Endothelial cell of hepatic sinusoid (primary cell): ENCODE measurements around the gene TULP4.

ENCODE experiments used
- in situ Hi-C: cut with HindIII; loops from 2 replicates; pipeline ENCODE4 v1.10.0; 2017; ENCODE audit warnings: low sequenced_read_pairs

TULP4 gene

DNA sequence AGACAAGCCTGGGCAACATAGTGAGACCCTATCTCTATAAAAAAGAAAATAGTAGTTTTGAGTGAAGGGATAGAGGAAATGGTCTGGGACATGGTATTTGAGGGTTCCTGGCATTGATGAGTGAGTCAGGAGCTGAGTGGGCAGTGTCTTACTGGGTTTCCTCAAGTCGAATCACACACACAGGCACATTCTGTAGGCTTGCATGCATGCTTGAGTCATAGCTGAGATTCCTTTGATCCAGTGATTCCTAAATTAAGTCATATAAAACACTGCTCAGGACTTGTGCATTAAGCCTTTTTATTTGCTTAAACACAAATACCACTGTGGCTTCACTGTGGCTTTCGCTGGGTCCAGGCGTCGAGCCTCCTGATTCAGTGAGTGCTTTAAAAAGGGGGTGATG lies 175.8 kb downstream of the TULP4 start:
- in situ Hi-C loops: no loop called here

DNA sequence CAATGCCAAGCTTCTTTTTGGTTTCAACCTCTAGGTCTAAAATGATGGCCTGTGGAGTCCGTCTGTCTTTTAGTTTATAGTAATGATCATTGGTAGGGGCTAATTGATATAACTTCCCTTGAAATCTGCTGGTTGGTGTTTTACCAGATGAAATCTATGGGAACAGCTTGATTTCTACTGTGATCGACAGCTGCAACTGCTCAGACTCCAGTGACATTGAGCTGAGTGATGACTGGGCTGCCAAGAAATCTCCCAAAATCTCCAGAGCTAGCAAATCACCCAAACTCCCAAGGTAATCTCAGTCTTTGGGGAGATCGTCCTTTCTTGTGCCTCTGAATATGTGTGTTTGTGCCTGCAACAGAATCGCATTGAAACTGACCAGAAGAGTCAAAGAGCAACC lies 177.2 kb downstream of the TULP4 start:
- in situ Hi-C loops: no loop called here

DNA sequence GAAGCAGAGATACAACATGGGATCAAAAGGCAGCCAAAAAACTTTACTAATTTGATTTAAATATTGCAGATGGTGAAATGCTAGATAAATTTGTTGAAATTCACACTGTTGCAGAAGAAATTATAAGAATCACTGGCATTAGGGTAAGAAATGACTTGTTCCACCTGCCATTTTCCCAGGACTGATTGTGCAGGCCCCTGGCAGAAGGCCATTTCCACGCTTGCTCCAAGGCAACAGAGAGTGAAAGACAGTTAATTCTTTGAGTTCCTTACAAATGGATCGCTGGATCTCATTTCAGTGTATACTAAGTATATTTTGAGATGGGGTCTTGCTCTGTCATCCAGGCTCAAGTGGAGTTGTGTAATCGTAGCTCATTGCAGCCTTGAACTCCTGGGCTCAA lies 180.6 kb downstream of the TULP4 start:
- in situ Hi-C loops: no loop called here

DNA sequence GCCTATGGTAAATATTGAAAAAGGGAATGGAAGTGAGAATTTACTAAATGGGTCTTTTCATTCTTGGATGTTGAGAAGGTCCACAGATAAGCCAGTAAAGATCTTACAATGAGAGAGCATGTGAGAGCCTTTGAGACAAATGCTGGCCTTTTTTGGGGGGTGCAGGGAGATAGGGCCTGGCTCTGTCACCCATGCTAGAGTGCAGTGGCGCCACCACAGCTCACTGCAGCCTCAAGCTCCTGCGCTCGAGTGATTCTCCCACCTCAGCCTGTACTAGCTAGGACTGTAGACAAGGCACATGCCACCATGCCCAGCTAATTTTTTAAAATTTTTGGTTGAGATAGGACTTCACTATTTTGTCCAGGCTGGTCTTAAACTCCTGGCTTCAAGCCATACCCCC lies 184.4 kb downstream of the TULP4 start:
- in situ Hi-C loops: no loop called here

DNA sequence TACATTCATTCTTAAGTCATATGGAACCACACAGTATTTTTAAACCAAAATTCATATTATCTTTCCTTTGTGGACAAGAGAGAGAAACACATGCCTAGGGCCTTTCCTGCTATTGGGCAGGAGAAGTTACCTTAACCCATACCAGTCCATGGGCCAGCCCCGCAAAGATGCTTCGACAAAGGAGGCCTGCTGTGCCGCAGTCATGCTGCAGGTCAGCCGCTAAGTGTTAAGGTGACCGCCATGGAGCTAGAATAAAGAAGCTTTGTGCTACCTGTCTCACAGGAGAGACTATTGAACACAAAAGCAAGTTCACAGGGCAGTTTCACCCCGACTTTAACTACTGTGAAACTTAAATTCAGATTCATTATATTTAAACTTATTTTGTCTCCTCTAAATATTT lies 185.4 kb downstream of the TULP4 start:
- in situ Hi-C loops: no loop called here

DNA sequence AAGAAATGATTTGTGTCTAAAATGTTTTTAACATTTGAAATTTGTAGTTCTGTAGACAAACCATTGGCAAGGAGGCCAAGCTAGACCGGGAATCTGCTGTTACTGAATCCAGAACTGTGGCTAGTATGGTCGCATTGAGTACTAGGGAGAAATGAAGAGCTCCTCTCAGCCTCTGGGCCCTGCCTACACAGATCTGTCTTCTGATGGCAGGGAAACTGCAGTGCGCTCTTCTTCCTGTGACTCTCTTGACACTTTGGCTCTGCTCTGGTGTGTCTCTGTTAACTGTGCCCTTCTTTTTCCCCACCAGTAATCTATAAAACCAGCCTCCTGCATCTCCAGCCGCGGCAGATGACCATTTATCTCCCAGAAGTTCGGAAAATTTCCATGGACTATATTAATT lies 186.1 kb downstream of the TULP4 start:
- in situ Hi-C loops: no loop called here

DNA sequence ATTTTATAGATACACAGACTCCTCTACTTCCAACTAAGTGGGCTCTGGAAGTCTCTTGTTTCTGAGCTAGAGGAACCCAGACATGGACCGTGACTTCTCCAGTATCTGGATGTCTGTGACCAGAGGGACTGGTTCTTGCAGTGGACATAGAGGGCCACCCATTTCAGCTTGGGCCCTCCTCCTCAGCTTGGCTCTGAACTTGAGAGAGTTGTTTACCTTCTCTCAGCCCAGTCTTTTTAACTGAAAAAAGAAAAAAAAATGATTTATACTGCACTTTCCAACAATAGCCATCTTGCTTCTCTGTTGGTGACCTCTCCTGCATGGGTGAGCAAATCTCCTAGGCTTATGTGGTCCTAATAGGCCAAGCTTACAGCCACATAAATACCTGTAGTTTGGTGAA lies 187.3 kb downstream of the TULP4 start:
- in situ Hi-C loops: no loop called here

DNA sequence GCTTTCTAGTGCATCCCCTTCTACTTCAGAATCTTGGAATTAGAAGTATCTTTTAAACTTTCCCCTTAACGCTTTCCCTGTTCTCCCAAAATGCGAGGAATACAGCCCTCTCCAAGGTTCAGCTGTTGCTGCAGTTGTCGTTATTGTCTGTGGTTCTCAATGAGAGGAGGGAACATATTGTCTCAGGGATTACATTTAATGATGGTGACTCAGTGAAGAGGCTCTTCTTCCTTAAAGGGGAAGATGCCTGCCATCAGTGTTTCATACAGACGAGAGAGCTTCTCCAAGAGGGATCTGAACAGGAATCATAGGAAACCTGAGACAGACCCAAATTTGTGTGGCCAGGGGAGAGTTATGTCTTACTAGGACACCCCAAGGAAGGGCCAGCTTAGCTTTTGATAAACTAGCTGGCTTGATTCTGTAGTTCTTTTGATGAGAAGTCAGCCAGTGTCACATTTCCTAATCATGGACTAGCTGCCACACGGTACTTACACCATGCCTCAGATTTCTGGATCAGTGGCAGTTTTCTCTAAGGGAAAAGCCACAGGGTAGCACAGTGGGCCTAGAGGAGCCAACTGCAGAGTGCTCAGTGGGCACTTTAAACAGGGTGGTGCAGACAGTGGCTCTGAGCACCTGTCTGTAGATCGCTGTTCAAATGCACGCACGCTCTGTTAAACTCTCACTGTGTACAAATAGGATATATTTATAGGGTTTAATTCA lies 187.9 kb downstream of the TULP4 start:
- in situ Hi-C loops: no loop called here

DNA sequence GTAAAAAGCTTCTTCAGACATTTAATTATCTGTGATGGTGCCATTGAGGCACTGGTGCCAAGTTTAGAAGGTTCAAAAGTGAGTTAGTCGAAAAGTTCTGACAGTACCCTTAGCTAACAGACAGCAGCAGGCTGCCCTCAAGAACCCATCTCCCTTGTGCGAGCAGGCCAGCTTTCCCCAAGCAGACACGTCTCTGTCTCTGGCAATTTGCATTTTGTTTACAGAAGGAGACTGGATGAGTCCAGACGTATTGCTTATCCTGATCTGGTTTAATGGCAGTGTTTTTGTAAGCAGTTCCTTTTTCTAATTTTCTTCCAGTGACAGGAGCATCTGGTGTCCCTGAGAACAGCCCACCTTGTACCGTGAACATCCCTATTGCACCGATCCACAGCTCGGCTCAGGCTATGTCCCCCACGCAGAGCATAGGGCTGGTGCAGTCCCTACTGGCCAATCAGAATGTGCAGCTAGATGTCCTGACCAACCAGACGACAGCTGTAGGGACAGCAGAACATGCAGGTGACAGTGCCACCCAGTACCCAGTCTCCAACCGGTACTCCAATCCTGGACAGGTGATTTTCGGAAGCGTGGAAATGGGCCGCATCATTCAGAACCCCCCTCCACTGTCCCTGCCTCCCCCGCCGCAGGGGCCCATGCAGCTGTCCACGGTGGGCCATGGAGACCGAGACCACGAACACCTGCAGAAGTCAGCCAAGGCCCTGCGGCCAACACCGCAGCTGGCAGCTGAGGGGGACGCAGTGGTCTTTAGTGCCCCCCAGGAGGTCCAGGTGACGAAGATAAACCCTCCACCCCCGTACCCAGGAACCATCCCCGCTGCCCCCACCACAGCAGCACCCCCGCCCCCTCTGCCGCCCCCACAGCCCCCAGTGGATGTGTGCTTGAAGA lies 189.3 kb downstream of the TULP4 start:
- in situ Hi-C loops: no loop called here

DNA sequence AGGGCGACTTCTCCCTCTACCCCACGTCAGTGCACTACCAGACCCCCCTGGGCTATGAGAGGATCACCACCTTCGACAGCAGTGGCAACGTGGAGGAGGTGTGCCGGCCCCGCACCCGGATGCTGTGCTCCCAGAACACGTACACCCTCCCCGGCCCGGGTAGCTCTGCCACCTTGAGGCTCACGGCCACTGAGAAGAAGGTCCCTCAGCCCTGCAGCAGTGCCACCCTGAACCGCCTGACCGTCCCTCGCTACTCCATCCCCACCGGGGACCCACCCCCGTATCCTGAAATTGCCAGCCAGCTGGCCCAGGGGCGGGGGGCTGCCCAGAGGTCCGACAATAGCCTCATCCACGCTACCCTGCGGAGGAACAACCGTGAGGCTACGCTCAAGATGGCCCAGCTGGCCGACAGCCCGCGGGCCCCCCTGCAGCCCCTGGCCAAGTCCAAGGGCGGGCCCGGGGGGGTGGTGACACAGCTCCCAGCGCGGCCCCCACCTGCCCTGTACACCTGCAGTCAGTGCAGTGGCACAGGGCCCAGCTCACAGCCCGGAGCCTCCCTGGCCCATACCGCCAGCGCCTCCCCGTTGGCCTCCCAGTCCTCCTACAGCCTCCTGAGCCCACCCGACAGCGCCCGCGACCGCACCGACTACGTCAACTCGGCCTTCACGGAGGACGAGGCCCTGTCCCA lies 190.1 kb downstream of the TULP4 start:
- in situ Hi-C loops: no loop called here

DNA sequence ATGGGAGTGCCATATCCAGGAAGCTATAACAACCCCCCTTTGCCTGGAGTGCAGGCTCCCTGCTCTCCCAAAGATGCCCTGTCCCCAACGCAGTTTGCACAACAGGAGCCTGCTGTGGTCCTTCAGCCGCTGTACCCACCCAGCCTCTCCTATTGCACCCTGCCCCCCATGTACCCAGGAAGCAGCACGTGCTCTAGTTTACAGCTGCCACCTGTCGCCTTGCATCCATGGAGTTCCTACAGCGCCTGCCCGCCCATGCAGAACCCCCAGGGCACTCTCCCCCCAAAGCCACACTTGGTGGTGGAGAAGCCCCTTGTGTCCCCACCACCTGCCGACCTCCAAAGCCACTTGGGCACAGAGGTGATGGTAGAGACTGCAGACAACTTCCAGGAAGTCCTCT lies 191.0 kb downstream of the TULP4 start:
- in situ Hi-C loops: no loop called here

DNA sequence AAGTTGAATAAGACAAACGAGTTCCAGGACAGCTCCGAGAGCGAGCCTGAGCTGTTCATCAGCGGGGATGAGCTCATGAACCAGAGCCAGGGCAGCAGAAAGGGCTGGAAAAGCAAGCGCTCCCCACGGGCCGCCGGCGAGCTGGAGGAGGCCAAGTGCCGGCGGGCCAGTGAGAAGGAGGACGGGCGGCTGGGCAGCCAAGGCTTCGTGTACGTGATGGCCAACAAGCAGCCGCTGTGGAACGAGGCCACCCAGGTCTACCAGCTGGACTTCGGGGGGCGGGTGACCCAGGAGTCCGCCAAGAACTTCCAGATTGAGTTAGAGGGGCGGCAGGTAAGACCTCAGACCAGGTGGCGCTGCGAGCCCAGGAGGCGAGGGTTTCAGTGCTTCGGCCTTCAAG lies 191.6 kb downstream of the TULP4 start:
- in situ Hi-C loops: no loop called here

DNA sequence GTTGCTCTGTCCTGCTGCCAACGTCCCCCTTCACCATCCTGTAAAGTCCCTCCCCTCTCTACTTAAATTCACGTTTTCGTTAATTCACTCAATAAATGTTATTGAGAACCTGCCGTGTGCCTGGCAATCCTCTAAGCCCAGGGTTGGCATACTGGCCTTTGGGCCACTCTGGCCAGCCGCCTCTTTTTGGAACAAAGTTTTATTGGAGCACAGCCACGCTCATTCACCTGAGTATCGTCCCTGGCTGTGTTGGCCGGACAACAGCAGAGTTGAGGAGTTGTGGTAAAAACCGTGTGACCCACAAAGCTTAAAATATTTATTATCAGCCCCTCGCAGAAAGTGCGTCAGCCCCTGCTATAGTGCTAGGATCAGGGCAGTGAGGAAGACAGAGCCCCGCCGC lies 192.9 kb downstream of the TULP4 start:
- in situ Hi-C loops: no loop called here

DNA sequence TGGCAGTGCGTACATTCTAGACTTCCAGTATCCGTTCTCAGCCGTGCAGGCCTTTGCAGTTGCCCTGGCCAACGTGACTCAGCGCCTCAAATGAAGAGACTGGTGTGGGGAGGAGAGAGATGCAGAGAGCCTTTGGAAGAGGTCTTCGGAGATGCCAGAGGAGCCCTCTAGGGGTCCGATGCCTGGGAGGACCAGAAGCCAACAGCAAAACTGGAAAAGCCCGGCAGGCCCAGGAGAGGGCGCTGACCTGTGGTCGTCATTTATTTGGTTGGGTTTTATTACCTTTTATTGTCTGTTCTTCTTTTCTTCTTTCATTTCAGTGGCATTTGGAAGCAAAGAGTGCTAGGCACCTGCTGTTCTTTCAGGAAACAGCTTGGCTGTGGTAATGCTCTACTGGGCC lies 194.3 kb downstream of the TULP4 start:
- in situ Hi-C loops: no loop called here

DNA sequence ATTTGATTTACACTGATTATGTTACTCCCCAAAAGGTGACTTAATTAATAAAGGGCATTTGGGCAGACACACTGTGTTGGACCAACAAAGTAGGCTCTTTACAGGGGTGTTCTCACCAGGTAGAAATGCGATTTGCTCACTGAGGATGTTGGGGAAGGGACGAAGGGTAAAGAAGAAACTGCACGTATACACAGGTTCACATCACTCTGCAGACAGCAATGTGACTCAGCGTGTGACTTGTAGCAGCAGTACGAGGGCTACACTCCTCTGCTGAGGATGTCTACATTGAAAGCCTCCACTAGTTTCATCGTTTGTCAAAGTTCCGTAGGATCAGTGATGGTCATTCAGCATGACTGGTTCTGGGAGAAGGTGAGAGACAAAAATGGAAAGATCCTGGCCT lies 194.9 kb downstream of the TULP4 start:
- in situ Hi-C loops: no loop called here

DNA sequence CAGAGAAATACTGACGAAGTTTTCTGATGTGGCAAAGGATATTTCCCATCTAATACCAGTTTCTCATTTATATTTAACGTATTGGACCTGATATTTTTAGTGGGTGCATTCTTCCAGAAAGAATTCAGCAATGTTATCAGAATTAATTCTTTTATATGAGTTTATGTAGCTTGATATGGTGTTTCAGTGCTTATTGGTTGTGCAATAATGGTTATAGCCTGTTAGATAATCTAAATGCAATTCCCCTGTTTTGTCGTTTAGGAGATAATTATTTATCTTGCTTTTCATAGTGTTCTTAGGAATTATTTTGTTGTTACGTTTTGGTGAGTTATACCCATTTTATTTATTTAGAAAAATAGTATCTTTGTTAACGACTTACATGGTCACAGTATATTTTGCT lies 196.2 kb downstream of the TULP4 start:
- in situ Hi-C loops: no loop called here

DNA sequence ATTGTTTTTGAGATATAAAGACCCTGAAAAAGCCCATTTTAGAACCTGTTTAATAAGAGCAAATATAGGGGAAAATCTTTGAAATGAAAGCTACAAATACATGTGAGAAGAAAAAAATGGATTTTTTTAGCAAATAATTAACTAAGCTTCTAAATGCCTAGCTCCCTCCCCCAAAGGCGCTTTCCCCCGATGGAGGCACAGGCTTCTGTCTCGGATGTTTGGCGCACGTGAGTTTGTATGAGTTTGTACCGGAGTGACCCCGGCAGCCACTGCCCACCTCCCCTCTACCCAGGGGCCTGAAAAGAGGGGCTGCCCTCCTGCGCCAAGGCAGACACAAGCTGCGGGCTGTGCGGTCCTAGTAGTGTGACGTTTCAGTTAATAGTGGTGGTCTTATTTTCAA lies 197.2 kb downstream of the TULP4 start:
- in situ Hi-C loops: no loop called here

DNA sequence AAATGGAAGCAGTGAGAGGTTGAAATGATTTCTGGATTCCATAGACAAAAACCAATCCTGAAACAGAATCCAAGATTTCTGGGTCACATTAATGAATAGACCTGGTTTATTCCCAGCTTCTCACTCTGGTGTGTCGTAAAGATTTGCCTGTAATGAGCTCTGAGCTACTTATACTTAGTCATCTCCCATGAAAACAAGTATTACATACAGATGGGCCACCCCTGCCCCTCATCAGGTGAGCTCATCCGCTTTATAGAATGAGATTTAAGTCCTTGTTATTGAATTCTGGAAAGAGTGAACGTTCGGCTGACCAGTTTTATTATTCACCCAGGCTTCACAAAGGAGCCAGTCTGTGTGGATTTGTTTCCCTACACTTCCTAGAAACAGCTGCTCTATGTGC lies 200.5 kb downstream of the TULP4 start:
- in situ Hi-C loops: no loop called here

DNA sequence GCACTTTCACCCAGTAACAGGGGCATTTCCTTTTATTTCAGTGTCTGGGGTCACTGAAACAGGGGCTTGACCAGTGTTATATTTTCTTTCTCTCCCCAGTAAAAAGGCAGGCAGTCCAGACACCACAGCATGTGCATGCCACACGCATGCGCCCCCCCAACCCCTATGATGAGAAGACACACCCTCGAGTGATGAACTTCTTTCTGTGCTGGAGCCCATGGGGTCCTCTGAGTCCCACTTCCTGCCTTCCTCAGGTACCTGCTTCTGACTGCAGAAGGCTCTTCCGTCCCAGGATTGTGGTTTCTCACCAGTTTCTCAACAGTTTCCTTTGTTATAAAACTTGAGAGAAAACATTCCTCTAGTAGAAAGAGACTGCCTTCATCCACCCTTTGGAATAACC lies 201.9 kb downstream of the TULP4 start:
- in situ Hi-C loops: no loop called here

DNA sequence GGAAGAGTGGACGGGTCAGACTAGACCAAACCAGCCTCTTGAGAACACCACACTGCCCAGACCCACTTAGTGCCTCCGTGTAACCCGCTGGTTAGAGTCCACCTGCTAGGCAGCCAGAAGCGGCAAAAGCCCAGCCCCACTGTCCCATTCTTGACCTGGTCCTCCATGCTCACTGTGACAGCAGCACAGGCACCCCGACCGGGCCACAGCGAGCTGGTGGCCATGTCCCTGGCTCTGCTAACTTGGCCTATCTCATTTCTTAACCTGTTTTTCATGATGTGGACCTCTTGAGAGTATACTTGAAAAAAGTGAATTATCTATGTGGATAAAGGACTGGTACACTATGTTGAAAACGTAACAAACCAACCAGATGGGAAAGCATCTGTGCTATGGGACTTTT lies 202.7 kb downstream of the TULP4 start:
- in situ Hi-C loops: no loop called here

DNA sequence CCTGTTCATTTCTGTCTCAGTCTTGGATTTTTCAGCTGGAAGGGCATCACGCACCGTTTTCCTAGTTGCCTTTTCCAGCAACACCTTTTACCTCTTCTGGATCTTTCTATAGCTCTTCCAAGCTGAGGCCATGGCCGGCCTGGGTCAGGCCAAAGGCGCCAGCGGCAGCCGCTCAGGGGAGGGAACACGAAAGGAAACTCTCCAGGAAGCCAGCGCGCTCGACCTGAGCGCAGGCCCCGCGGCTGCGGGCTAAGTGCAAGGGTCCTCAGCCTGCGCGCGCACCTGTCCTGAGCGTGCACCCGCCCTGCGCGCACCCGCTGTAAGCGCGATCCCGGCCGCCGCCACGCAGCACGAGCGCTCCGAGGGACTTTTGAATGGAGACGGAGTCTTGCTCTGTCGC lies 203.8 kb downstream of the TULP4 start:
- in situ Hi-C loops: no loop called here

DNA sequence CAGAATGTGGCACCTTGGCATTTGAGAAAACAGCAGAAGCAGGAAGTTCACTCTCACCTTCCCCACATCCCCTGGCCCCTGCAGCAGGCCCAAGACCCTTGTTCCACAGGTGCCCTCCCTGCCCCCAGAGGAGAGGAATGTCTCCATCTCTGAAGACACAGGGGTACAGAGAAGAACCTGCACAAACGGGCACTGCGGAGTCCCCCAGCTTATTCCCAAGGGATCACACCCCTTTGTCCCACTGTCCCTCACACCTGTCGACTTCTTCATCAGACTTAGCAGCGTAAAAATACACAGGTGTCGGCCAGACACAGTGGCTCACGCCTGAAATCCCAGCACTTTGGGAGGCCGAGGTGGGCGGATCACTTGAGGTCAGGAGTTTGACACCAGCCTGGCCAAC lies 204.8 kb downstream of the TULP4 start:
- in situ Hi-C loops: no loop called here
